ENCODE results near the gene CHST11. TPM values are rescaled to one million over a fixed set of nuclear protein-coding genes. Genes with fewer than 3 reads are reported as not detected.

The CHST11 gene
- total and polyA plus RNA-seq, 9 of the 15 experiments (the other 6 are each of a cell fraction or from before 2014, with no cell fraction given): 2.3 to 38.7 (median 15.0) TPM

DNA sequence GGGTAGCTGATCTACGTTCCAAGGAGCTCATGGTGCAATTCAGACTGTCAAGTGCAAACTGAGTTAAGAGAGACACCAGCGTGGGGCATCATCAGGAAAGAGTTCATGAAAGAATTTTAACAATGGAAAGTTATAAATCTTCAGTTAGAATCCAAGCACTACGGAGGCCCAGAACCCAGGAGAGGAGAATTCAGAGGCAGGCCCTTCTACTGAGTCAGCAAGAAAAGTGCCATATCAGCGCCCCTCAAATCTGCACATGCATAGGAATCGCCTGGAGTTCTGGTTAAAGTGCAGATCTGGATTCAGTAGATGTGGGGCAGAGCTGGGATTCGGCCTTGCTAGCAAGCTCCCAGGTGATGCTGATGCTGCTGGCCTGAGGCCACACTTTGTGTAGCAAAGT lies 45.9 kb downstream of the CHST11 start:
- no peak overlapping the region for H3K4me3 ChIP-seq
- POLR2A ChIA-PET: interaction anchor here (1.2 kb wide), 2 partner anchors 8 to 44 kb away, joined by 3 read pairs; no protein-coding TSS in a partner anchor
- WGBS (ENCODE audit: insufficient coverage, low coverage, missing lambda C conversion rate): 72% methylated on average over 5 of the region's 6 CpGs
- ATAC-seq (no peak), FAIRE-seq (no peak), DNase-seq (ENCODE audit: extremely low read depth in 1 of 4, low spot score in 3 of 4) (no peak)
- intact Hi-C loops (cut with micrococcal nuclease) (no loop called here), in situ Hi-C loops (cut with MboI) (no loop called here)
- CTCF ChIA-PET (ENCODE audit: low intra/inter-chr PET ratio): no interaction called here
- no peaks in the 10 kb centered on the region for H3K9me1 ChIP-seq (ENCODE audit: control insufficient read depth, insufficient read depth, low read length)
- peaks cover 60% of the 10 kb centered on the region for H3K79me2 ChIP-seq (ENCODE audit: control insufficient read depth, insufficient read depth, low read length)
- H3K36me3 ChIP-seq (ENCODE audit: control insufficient read depth, insufficient read depth, low read length): peaks cover 5% of the 10 kb centered on the region; the same call in 1 of the 3 replicates
- no peaks in the 10 kb centered on the region for H3K27me3 ChIP-seq (ENCODE audit: control insufficient read depth in 2 of 2, insufficient read depth in 2 of 2, low read length in 2 of 2)
- no peak overlapping the region for H3K4me2 ChIP-seq (ENCODE audit: insufficient read depth, low read length)
- no peak overlapping the region for H3K9ac ChIP-seq (ENCODE audit: insufficient read depth in 1 of 2, low read depth in 2 of 2, low read length in 2 of 2)
- H3K27ac ChIP-seq (ENCODE audit: extremely low read depth, low read depth, low read length): no peak overlapping the region
- H3K4me1 ChIP-seq (replicated peaks in 1 of 2; ENCODE audit: control insufficient read depth in 2 of 2, insufficient read depth in 2 of 2, low read length in 2 of 2): peaks cover 0 to 3% of the 10 kb centered on the region in 2 experiments; a peak in 2 of 5 replicates
- no TSS peak for BruUV-seq (replicated peaks)
- no peak overlapping the region for H2AFZ ChIP-seq (ENCODE audit: low read depth, low read length)
- H3K9me3 ChIP-seq (replicated peaks; ENCODE audit: control insufficient read depth, insufficient read depth, low read depth, low read length): 0 out of 2 replicates have a peak, but pooled peaks cover under 1% of the 10 kb centered on the region
- 0 out of 2 replicates have a peak, but pooled peaks cover 8% of the 10 kb centered on the region for H4K20me1 ChIP-seq (replicated peaks; ENCODE audit: control insufficient read depth, insufficient read depth, low read length)
- TF ChIP-seq NFXL1 (CRISPR knock-in tag; IDR thresholded peaks at IDR 0.05) (no peak), FOXJ2 (tag; IDR thresholded peaks at IDR 0.05) (no peak), ZNF347 (CRISPR knock-in tag; IDR thresholded peaks at IDR 0.05; ENCODE audit: low read depth) (no peak), BRCA1 (IDR thresholded peaks at IDR 0.05) (no peak), BRCA1 (CRISPR knock-in tag; IDR thresholded peaks at IDR 0.05) (no peak), MAFF (IDR thresholded peaks at IDR 0.05; ENCODE audit: low read length) (peak; percentile 82), MAFG (tag; conservative IDR thresholded peaks at IDR 0.05) (peak; percentile 86), TRIM24 (IDR thresholded peaks at IDR 0.05) (no peak), MAFK (IDR thresholded peaks at IDR 0.05; ENCODE audit: low read length) (peak; percentile 79), ZNF146 (CRISPR knock-in tag; IDR thresholded peaks at IDR 0.05; ENCODE audit: unreplicated experiment) (no peak), MCM2 (IDR thresholded peaks at IDR 0.05; ENCODE audit: low read depth) (no peak), ZEB2 (IDR thresholded peaks at IDR 0.05) (no peak)
- TF ChIP-seq, protein P1, sequence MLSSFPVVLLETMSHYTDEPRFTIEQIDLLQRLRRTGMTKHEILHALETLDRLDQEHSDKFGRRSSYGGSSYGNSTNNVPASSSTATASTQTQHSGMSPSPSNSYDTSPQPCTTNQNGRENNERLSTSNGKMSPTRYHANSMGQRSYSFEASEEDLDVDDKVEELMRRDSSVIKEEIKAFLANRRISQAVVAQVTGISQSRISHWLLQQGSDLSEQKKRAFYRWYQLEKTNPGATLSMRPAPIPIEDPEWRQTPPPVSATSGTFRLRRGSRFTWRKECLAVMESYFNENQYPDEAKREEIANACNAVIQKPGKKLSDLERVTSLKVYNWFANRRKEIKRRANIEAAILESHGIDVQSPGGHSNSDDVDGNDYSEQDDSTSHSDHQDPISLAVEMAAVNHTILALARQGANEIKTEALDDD (IDR thresholded peaks at IDR 0.05): no peak
- TF ChIP-seq, protein P2, sequence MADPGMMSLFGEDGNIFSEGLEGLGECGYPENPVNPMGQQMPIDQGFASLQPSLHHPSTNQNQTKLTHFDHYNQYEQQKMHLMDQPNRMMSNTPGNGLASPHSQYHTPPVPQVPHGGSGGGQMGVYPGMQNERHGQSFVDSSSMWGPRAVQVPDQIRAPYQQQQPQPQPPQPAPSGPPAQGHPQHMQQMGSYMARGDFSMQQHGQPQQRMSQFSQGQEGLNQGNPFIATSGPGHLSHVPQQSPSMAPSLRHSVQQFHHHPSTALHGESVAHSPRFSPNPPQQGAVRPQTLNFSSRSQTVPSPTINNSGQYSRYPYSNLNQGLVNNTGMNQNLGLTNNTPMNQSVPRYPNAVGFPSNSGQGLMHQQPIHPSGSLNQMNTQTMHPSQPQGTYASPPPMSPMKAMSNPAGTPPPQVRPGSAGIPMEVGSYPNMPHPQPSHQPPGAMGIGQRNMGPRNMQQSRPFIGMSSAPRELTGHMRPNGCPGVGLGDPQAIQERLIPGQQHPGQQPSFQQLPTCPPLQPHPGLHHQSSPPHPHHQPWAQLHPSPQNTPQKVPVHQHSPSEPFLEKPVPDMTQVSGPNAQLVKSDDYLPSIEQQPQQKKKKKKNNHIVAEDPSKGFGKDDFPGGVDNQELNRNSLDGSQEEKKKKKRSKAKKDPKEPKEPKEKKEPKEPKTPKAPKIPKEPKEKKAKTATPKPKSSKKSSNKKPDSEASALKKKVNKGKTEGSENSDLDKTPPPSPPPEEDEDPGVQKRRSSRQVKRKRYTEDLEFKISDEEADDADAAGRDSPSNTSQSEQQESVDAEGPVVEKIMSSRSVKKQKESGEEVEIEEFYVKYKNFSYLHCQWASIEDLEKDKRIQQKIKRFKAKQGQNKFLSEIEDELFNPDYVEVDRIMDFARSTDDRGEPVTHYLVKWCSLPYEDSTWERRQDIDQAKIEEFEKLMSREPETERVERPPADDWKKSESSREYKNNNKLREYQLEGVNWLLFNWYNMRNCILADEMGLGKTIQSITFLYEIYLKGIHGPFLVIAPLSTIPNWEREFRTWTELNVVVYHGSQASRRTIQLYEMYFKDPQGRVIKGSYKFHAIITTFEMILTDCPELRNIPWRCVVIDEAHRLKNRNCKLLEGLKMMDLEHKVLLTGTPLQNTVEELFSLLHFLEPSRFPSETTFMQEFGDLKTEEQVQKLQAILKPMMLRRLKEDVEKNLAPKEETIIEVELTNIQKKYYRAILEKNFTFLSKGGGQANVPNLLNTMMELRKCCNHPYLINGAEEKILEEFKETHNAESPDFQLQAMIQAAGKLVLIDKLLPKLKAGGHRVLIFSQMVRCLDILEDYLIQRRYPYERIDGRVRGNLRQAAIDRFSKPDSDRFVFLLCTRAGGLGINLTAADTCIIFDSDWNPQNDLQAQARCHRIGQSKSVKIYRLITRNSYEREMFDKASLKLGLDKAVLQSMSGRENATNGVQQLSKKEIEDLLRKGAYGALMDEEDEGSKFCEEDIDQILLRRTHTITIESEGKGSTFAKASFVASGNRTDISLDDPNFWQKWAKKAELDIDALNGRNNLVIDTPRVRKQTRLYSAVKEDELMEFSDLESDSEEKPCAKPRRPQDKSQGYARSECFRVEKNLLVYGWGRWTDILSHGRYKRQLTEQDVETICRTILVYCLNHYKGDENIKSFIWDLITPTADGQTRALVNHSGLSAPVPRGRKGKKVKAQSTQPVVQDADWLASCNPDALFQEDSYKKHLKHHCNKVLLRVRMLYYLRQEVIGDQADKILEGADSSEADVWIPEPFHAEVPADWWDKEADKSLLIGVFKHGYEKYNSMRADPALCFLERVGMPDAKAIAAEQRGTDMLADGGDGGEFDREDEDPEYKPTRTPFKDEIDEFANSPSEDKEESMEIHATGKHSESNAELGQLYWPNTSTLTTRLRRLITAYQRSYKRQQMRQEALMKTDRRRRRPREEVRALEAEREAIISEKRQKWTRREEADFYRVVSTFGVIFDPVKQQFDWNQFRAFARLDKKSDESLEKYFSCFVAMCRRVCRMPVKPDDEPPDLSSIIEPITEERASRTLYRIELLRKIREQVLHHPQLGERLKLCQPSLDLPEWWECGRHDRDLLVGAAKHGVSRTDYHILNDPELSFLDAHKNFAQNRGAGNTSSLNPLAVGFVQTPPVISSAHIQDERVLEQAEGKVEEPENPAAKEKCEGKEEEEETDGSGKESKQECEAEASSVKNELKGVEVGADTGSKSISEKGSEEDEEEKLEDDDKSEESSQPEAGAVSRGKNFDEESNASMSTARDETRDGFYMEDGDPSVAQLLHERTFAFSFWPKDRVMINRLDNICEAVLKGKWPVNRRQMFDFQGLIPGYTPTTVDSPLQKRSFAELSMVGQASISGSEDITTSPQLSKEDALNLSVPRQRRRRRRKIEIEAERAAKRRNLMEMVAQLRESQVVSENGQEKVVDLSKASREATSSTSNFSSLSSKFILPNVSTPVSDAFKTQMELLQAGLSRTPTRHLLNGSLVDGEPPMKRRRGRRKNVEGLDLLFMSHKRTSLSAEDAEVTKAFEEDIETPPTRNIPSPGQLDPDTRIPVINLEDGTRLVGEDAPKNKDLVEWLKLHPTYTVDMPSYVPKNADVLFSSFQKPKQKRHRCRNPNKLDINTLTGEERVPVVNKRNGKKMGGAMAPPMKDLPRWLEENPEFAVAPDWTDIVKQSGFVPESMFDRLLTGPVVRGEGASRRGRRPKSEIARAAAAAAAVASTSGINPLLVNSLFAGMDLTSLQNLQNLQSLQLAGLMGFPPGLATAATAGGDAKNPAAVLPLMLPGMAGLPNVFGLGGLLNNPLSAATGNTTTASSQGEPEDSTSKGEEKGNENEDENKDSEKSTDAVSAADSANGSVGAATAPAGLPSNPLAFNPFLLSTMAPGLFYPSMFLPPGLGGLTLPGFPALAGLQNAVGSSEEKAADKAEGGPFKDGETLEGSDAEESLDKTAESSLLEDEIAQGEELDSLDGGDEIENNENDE (IDR thresholded peaks at IDR 0.05; ENCODE audit: low read depth, low read length): no peak
